GM23338 (cell line): ENCODE data around the gene INCA1. TPM values are rescaled to one million over a fixed set of nuclear protein-coding genes. Genes with fewer than 3 reads are reported as not detected.

Source experiments
- ATAC-seq: fragments of 200-7000 bp; cut with Tn5 transposase; 3 replicates; pipeline ENCODE4 v1.9.1; 2020
- DNase-seq: peaks from one replicate; pipeline ENCODE4 v3.0.0-alpha.2; 2015; ENCODE audit warnings: low spot score
- H2AFZ ChIP-seq: fragments of 200-600 bp; sonication (generic); 2 replicates; pipeline ENCODE4 v1.8.0; 2016; ENCODE audit warnings: antibody characterized with exemption, mild to moderate bottlenecking, moderate library complexity
- H3F3A ChIP-seq: fragments of 200-600 bp; sonication (generic); replicated peaks from 2 replicates; pipeline ENCODE4 v1.8.0; 2017; ENCODE audit warnings: antibody characterized with exemption, mixed run types, low read depth
- H3K27ac ChIP-seq: fragments of 200-600 bp; sonication (generic); 2 replicates; pipeline ENCODE4 v1.6.1; 2016; ENCODE audit warnings: low read depth
- H3K27me3 ChIP-seq: fragments of 200-600 bp; sonication (generic); 2 replicates; pipeline ENCODE4 v1.8.0; 2016; ENCODE audit warnings: mild to moderate bottlenecking, mixed run types, moderate library complexity; ENCODE audit not compliant: insufficient read depth
- H3K36me3 ChIP-seq: fragments of 200-600 bp; sonication (generic); 2 replicates; pipeline ENCODE4 v1.8.0; 2016; ENCODE audit warnings: mild to moderate bottlenecking; ENCODE audit not compliant: insufficient read depth
- H3K4me1 ChIP-seq: fragments of 200-600 bp; sonication (generic); 2 replicates; pipeline ENCODE4 v1.8.0; 2016; ENCODE audit warnings: mild to moderate bottlenecking, moderate library complexity; ENCODE audit not compliant: insufficient read depth
- H3K4me2 ChIP-seq: fragments of 200-600 bp; sonication (generic); 2 replicates; pipeline ENCODE4 v1.7.1; 2017; ENCODE audit warnings: mixed run types
- H3K4me3 ChIP-seq: fragments of 200-600 bp; sonication (generic); 2 replicates; pipeline ENCODE4 v1.6.1; 2016; ENCODE audit warnings: mixed run types
- H3K79me2 ChIP-seq: fragments of 200-600 bp; sonication (generic); replicated peaks from 2 replicates; pipeline ENCODE4 v1.8.0; 2017; ENCODE audit warnings: mild to moderate bottlenecking; ENCODE audit not compliant: insufficient read depth
- H3K9me2 ChIP-seq: fragments of 200-600 bp; sonication (generic); 2 replicates; pipeline ENCODE4 v1.8.0; 2017; ENCODE audit not compliant: insufficient read depth
- H4K20me1 ChIP-seq: fragments of 200-600 bp; sonication (generic); replicated peaks from 2 replicates; pipeline ENCODE4 v1.8.0; 2017; ENCODE audit warnings: mild to moderate bottlenecking; ENCODE audit not compliant: insufficient read depth
- H3K27ac Mint-ChIP-seq: 2 replicates; pipeline ENCODE4 v1.8.0; 2020; ENCODE audit warnings: inconsistent platforms, mild to moderate bottlenecking, moderate library complexity, mixed read lengths
- H3K27me3 Mint-ChIP-seq: 3 replicates; pipeline ENCODE4 v1.8.0; 2022; ENCODE audit warnings: low read depth, mild to moderate bottlenecking, moderate library complexity, mixed read lengths, inconsistent platforms; ENCODE audit not compliant: insufficient read depth, poor library complexity
- H3K36me3 Mint-ChIP-seq: 3 replicates; pipeline ENCODE4 v1.8.0; 2021; ENCODE audit warnings: low read depth, mild to moderate bottlenecking, inconsistent platforms, moderate library complexity, mixed read lengths
- H3K4me1 Mint-ChIP-seq: 3 replicates; pipeline ENCODE4 v1.8.0; 2020; ENCODE audit warnings: mild to moderate bottlenecking, inconsistent platforms, mixed read lengths
- H3K4me3 Mint-ChIP-seq: 3 replicates; pipeline ENCODE4 v1.8.0; 2021; ENCODE audit warnings: moderate library complexity, mild to moderate bottlenecking, inconsistent platforms, mixed read lengths
- H3K9me3 Mint-ChIP-seq: 3 replicates; pipeline ENCODE4 v1.8.0; 2020; ENCODE audit warnings: moderate library complexity, mild to moderate bottlenecking, inconsistent platforms, mixed read lengths
- CREB1 ChIP-seq: fragments of 250-450 bp; sonication (Bioruptor Pico); IDR thresholded peaks from 2 replicates; pipeline ENCODE4 v1.5.0; 2020; ENCODE audit warnings: low read depth, mild to moderate bottlenecking, moderate library complexity
- EZH2 ChIP-seq: fragments of 200-600 bp; sonication (generic); IDR thresholded peaks from one replicate; pipeline ENCODE4 v1.8.0; 2017; ENCODE audit warnings: antibody characterized with exemption, mild to moderate bottlenecking, low read depth; ENCODE audit not compliant: unreplicated experiment
- EZH2phosphoT487 ChIP-seq: fragments of 200-600 bp; sonication (generic); IDR thresholded peaks from one replicate; pipeline ENCODE4 v1.8.1; 2018; ENCODE audit warnings: antibody characterized with exemption; ENCODE audit not compliant: unreplicated experiment
- JUNB ChIP-seq: IDR thresholded peaks from one replicate; pipeline ENCODE4 v1.6.1; 2016; ENCODE audit warnings: antibody characterized with exemption; ENCODE audit not compliant: unreplicated experiment
- NANOG ChIP-seq: IDR thresholded peaks from 2 replicates; pipeline ENCODE4 v1.6.1; 2016; ENCODE audit warnings: antibody characterized with exemption, borderline replicate concordance
- POLR2AphosphoS5 ChIP-seq: IDR thresholded peaks from 2 replicates; pipeline ENCODE4 v1.6.1; 2016; ENCODE audit warnings: antibody characterized with exemption, low read depth
- STAT1 ChIP-seq: IDR thresholded peaks from one replicate; pipeline ENCODE4 v1.6.1; 2016; ENCODE audit warnings: antibody characterized with exemption; ENCODE audit not compliant: unreplicated experiment
- ZNF114 ChIP-seq: fragments of 250-450 bp; sonication (Bioruptor Pico); IDR thresholded peaks from 2 replicates; pipeline ENCODE4 v1.5.0; 2020; ENCODE audit warnings: mild to moderate bottlenecking, moderate library complexity
- ZNF331 ChIP-seq: fragments of 250-450 bp; sonication (Bioruptor Pico); IDR thresholded peaks from 2 replicates; pipeline ENCODE4 v1.5.0; 2020; ENCODE audit warnings: low read depth, mild to moderate bottlenecking, moderate library complexity
- polyA plus RNA-seq: library from polyadenylated mRNA; unstranded; fragments of >200 nt; fragmentation: Nextera tagmentation; extraction: Ambion mirVana; gene quantifications from 2 replicates; pipeline ENCODE4 v1.2.1, GENCODE V29; 2016
- total RNA-seq: library from RNA; depleted of rRNA; stranded (reverse); fragments of >200 nt; shearing (Covaris generic); gene quantifications from 2 replicates; pipeline ENCODE4 v1.2.3, GENCODE V29; 2014
- TF ChIP-seq, protein P1 (sequence below): IDR thresholded peaks from one replicate; pipeline ENCODE4 v1.6.1; 2018; ENCODE audit warnings: antibody characterized with exemption; ENCODE audit not compliant: unreplicated experiment
- TF ChIP-seq, protein P2 (sequence below): fragments of 250-450 bp; sonication (Bioruptor Pico); IDR thresholded peaks from 2 replicates; pipeline ENCODE4 v1.5.0; 2020; ENCODE audit warnings: mild to moderate bottlenecking, moderate library complexity
- TF ChIP-seq, protein P3 (sequence below), 2 experiments: fragments of 200-600 bp in 1 of 2; sonication (generic) in 1 of 2; conservative IDR thresholded peaks; 2 replicates each; pipeline versions ENCODE4 v1.5.1 to v1.6.1; 2016 to 2017; ENCODE audit warnings: antibody characterized with exemption in 2 of 2, low read depth in 2 of 2, mild to moderate bottlenecking in 2 of 2, moderate library complexity in 1 of 2
- TF ChIP-seq, protein P4 (sequence below): IDR thresholded peaks from 2 replicates; pipeline ENCODE4 v1.6.1; 2016; ENCODE audit warnings: antibody characterized with exemption

Gene INCA1
- total and polyA plus RNA-seq, 2 experiments from 2014 or later, result 1.3 TPM; not detected in 1

DNA sequence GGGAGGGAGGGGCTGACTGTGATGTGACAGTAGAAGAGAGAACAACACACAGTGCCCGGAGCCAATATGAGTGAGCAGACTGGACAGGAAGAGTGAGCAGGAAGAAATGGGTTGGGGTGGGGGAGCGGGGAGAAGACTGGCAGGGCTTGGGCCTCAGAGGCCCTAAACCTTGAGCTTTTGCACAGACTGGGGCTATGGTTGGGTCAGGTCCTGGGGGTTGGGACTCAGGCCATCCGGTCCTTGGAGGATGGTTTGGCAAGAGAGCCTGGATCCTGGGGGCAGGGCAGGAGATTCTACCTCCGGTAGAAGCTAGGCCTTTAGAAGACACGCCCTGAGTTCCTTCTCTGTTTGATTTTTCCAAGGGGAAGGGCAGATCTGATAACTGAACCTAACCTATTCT, 10.9 kb downstream of the INCA1 start:
- H3K4me2 ChIP-seq, result peak overlapping the region; percentile 97
- no peaks in the 10 kb centered on the region for H4K20me1 ChIP-seq
- DNase-seq (peak; percentile 18), ATAC-seq (no peak)
- no peak overlapping the region for H3K27ac Mint-ChIP-seq
- H3K27me3 Mint-ChIP-seq, result peaks cover 34% of the 10 kb centered on the region
- peaks cover 11% of the 10 kb centered on the region; the same call in 1 of the 2 replicates for H3F3A ChIP-seq
- 0 out of 2 replicates have a peak, but pooled peaks cover 8% of the 10 kb centered on the region for H3K27me3 ChIP-seq
- peak overlapping the region; percentile 87 for H3K4me3 ChIP-seq
- peaks cover 15% of the 10 kb centered on the region for H3K4me1 ChIP-seq
- TF ChIP-seq CREB1 (CRISPR knock-in tag) (no peak), ZNF114 (CRISPR knock-in tag) (no peak), EZH2 (no peak), EZH2phosphoT487 (no peak), ZNF331 (no peak), POLR2AphosphoS5 (no peak), STAT1 (no peak), NANOG (no peak), JUNB (no peak)
- TF ChIP-seq, protein P1, sequence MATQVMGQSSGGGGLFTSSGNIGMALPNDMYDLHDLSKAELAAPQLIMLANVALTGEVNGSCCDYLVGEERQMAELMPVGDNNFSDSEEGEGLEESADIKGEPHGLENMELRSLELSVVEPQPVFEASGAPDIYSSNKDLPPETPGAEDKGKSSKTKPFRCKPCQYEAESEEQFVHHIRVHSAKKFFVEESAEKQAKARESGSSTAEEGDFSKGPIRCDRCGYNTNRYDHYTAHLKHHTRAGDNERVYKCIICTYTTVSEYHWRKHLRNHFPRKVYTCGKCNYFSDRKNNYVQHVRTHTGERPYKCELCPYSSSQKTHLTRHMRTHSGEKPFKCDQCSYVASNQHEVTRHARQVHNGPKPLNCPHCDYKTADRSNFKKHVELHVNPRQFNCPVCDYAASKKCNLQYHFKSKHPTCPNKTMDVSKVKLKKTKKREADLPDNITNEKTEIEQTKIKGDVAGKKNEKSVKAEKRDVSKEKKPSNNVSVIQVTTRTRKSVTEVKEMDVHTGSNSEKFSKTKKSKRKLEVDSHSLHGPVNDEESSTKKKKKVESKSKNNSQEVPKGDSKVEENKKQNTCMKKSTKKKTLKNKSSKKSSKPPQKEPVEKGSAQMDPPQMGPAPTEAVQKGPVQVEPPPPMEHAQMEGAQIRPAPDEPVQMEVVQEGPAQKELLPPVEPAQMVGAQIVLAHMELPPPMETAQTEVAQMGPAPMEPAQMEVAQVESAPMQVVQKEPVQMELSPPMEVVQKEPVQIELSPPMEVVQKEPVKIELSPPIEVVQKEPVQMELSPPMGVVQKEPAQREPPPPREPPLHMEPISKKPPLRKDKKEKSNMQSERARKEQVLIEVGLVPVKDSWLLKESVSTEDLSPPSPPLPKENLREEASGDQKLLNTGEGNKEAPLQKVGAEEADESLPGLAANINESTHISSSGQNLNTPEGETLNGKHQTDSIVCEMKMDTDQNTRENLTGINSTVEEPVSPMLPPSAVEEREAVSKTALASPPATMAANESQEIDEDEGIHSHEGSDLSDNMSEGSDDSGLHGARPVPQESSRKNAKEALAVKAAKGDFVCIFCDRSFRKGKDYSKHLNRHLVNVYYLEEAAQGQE, result no peak
- TF ChIP-seq, protein P2, sequence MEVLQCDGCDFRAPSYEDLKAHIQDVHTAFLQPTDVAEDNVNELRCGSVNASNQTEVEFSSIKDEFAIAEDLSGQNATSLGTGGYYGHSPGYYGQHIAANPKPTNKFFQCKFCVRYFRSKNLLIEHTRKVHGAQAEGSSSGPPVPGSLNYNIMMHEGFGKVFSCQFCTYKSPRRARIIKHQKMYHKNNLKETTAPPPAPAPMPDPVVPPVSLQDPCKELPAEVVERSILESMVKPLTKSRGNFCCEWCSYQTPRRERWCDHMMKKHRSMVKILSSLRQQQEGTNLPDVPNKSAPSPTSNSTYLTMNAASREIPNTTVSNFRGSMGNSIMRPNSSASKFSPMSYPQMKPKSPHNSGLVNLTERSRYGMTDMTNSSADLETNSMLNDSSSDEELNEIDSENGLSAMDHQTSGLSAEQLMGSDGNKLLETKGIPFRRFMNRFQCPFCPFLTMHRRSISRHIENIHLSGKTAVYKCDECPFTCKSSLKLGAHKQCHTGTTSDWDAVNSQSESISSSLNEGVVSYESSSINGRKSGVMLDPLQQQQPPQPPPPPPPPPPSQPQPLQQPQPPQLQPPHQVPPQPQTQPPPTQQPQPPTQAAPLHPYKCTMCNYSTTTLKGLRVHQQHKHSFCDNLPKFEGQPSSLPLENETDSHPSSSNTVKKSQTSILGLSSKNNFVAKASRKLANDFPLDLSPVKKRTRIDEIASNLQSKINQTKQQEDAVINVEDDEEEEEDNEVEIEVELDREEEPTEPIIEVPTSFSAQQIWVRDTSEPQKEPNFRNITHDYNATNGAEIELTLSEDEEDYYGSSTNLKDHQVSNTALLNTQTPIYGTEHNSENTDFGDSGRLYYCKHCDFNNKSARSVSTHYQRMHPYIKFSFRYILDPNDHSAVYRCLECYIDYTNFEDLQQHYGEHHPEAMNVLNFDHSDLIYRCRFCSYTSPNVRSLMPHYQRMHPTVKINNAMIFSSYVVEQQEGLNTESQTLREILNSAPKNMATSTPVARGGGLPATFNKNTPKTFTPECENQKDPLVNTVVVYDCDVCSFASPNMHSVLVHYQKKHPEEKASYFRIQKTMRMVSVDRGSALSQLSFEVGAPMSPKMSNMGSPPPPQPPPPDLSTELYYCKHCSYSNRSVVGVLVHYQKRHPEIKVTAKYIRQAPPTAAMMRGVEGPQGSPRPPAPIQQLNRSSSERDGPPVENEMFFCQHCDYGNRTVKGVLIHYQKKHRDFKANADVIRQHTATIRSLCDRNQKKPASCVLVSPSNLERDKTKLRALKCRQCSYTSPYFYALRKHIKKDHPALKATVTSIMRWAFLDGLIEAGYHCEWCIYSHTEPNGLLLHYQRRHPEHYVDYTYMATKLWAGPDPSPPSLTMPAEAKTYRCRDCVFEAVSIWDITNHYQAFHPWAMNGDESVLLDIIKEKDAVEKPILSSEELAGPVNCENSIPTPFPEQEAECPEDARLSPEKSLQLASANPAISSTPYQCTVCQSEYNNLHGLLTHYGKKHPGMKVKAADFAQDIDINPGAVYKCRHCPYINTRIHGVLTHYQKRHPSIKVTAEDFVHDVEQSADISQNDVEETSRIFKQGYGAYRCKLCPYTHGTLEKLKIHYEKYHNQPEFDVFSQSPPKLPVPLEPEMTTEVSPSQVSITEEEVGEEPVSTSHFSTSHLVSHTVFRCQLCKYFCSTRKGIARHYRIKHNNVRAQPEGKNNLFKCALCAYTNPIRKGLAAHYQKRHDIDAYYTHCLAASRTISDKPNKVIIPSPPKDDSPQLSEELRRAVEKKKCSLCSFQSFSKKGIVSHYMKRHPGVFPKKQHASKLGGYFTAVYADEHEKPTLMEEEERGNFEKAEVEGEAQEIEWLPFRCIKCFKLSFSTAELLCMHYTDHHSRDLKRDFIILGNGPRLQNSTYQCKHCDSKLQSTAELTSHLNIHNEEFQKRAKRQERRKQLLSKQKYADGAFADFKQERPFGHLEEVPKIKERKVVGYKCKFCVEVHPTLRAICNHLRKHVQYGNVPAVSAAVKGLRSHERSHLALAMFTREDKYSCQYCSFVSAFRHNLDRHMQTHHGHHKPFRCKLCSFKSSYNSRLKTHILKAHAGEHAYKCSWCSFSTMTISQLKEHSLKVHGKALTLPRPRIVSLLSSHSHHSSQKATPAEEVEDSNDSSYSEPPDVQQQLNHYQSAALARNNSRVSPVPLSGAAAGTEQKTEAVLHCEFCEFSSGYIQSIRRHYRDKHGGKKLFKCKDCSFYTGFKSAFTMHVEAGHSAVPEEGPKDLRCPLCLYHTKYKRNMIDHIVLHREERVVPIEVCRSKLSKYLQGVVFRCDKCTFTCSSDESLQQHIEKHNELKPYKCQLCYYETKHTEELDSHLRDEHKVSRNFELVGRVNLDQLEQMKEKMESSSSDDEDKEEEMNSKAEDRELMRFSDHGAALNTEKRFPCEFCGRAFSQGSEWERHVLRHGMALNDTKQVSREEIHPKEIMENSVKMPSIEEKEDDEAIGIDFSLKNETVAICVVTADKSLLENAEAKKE (CRISPR knock-in tag), result no peak
- TF ChIP-seq, protein P3, sequence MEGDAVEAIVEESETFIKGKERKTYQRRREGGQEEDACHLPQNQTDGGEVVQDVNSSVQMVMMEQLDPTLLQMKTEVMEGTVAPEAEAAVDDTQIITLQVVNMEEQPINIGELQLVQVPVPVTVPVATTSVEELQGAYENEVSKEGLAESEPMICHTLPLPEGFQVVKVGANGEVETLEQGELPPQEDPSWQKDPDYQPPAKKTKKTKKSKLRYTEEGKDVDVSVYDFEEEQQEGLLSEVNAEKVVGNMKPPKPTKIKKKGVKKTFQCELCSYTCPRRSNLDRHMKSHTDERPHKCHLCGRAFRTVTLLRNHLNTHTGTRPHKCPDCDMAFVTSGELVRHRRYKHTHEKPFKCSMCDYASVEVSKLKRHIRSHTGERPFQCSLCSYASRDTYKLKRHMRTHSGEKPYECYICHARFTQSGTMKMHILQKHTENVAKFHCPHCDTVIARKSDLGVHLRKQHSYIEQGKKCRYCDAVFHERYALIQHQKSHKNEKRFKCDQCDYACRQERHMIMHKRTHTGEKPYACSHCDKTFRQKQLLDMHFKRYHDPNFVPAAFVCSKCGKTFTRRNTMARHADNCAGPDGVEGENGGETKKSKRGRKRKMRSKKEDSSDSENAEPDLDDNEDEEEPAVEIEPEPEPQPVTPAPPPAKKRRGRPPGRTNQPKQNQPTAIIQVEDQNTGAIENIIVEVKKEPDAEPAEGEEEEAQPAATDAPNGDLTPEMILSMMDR (conservative IDR thresholded peaks at IDR 0.05; ENCODE audit: low read depth in 2 of 2), result no peak
- TF ChIP-seq, protein P4, sequence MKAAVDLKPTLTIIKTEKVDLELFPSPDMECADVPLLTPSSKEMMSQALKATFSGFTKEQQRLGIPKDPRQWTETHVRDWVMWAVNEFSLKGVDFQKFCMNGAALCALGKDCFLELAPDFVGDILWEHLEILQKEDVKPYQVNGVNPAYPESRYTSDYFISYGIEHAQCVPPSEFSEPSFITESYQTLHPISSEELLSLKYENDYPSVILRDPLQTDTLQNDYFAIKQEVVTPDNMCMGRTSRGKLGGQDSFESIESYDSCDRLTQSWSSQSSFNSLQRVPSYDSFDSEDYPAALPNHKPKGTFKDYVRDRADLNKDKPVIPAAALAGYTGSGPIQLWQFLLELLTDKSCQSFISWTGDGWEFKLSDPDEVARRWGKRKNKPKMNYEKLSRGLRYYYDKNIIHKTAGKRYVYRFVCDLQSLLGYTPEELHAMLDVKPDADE, result no peak
- H3K9me3 Mint-ChIP-seq, result no peaks in the 10 kb centered on the region; the same call in 2 of the 3 replicates
- no peaks in the 10 kb centered on the region for H3K79me2 ChIP-seq
- H3K27ac ChIP-seq, result no peak overlapping the region
- H3K9me2 ChIP-seq, result no peaks in the 10 kb centered on the region
- peaks cover 26% of the 10 kb centered on the region for H3K4me1 Mint-ChIP-seq
- peaks cover 7% of the 10 kb centered on the region; the same call in 2 of the 3 replicates for H3K36me3 Mint-ChIP-seq
- H3K4me3 Mint-ChIP-seq, result peak overlapping the region; percentile 84
- no peak overlapping the region for H2AFZ ChIP-seq
- no peaks in the 10 kb centered on the region for H3K36me3 ChIP-seq
